A549 (cell line): Measurements from ENCODE around the gene TBC1D16. TPM values are rescaled to one million over a fixed set of nuclear protein-coding genes. Genes with fewer than 3 reads are reported as not detected.
A peak's percentile ranks its signal among the peaks of the same experiment; 100 is the strongest.
"Not testable (repeated sequence)": the region's sequence is repeated elsewhere in the genome, so short reads cannot be mapped to it uniquely, and the experiment has no call there.

Experiments used
- ATAC-seq, 2 experiments: fragments of 200-7000 bp in 1 of 2; fragments of >200 bp in 1 of 2; cut with Nextera tagmentation in 1 of 2; cut with Tn5 transposase in 1 of 2; 3 replicates each; pipeline versions ENCODE4 v1.8.0 to v1.9.1; 2018 to 2020; ENCODE audit warnings: mild to moderate bottlenecking in 1 of 2, moderate library complexity in 1 of 2
- CTCF ChIA-PET: fragments of 300-600 bp; sonication (Branson Sonifier 250); formaldehyde crosslinking; extraction: SDS; loops from one replicate; lab custom pipeline; 2021; ENCODE audit warnings: antibody characterized with exemption, inconsistent platforms; lab: Yijun Ruan, JAX
- POLR2A ChIA-PET: fragments of 350-600 bp; formaldehyde crosslinking; extraction: SDS; loops from one replicate; lab custom pipeline; 2021; ENCODE audit warnings: antibody characterized with exemption, inconsistent platforms; lab: Yijun Ruan, JAX
- DNase-seq, 2 experiments: peaks; one replicate each; pipeline versions ENCODE4 v3.0.0 to v3.0.0-alpha.2; 2011 to 2016; ENCODE audit warnings: low read depth in 1 of 2, low spot score in 1 of 2
- FAIRE-seq: peaks from 2 replicates; lab custom pipeline; 2011; peaks lifted over from hg19 to GRCh38; lab: Jason Lieb, UNC
- H3K27ac ChIP-seq, 2 experiments: fragments of >200 bp; sonication (Bioruptor Twin); formaldehyde crosslinking; 3 replicates each; pipeline ENCODE4 v1.5.1; 2016 to 2017
- H3K4me1 ChIP-seq: fragments of >200 bp; sonication (Bioruptor Twin); formaldehyde crosslinking; 3 replicates; pipeline ENCODE4 v1.6.1; 2016
- H3K4me2 ChIP-seq: fragments of >200 bp; sonication (Bioruptor Twin); formaldehyde crosslinking; 3 replicates; pipeline ENCODE4 v1.6.1; 2016
- H3K4me3 ChIP-seq: fragments of >200 bp; sonication (Bioruptor Twin); formaldehyde crosslinking; 3 replicates; pipeline ENCODE4 v1.5.1; 2016
- H3K9me3 ChIP-seq: fragments of >200 bp; sonication (Bioruptor Twin); formaldehyde crosslinking; 3 replicates; pipeline ENCODE4 v1.6.1; 2016
- ATOH8 ChIP-seq: fragments of 250-450 bp; sonication (Bioruptor Pico); IDR thresholded peaks from 2 replicates; pipeline ENCODE4 v1.5.0; 2020; ENCODE audit warnings: low read depth, mild to moderate bottlenecking, moderate library complexity
- BHLHE40 ChIP-seq: IDR thresholded peaks from 2 replicates; pipeline ENCODE4 v1.6.1; 2012; ENCODE audit warnings: low read depth, low read length, inconsistent platforms
- EHF ChIP-seq: fragments of 250-450 bp; sonication (Bioruptor Pico); IDR thresholded peaks from 2 replicates; pipeline ENCODE4 v1.5.0; 2020; ENCODE audit warnings: mild to moderate bottlenecking
- FOXS1 ChIP-seq: fragments of 250-450 bp; sonication (Bioruptor Pico); IDR thresholded peaks from 2 replicates; pipeline ENCODE4 v1.5.0; 2020; ENCODE audit warnings: mild to moderate bottlenecking, moderate library complexity
- HOXB13 ChIP-seq: fragments of 250-450 bp; sonication (Bioruptor Pico); IDR thresholded peaks from 2 replicates; pipeline ENCODE4 v1.5.0; 2020; ENCODE audit warnings: low read depth, mild to moderate bottlenecking, moderate library complexity
- HOXB5 ChIP-seq: fragments of 250-450 bp; sonication (Bioruptor Pico); IDR thresholded peaks from 2 replicates; pipeline ENCODE4 v1.5.0; 2020; ENCODE audit warnings: mild to moderate bottlenecking, moderate library complexity
- JUN ChIP-seq, 2 experiments: fragments of >200 bp; sonication (Bioruptor Twin); formaldehyde crosslinking; IDR thresholded peaks; 2 replicates in 1 of 2; 3 replicates in 1 of 2; pipeline ENCODE4 v1.6.1; 2016 to 2017
- MAFK ChIP-seq: fragments of 450-650 bp; IDR thresholded peaks from 2 replicates; pipeline ENCODE4 v1.6.1; 2014; ENCODE audit not compliant: partially characterized antibody
- MAZ ChIP-seq: fragments of 150-350 bp; IDR thresholded peaks from 2 replicates; pipeline ENCODE4 v1.6.1; 2014; ENCODE audit warnings: antibody characterized with exemption, low read depth, low read length, borderline replicate concordance
- NR3C1 ChIP-seq: fragments of >200 bp; sonication (Bioruptor Twin); formaldehyde crosslinking; IDR thresholded peaks from 3 replicates; pipeline ENCODE4 v1.6.1; 2017
- POLR2AphosphoS2 ChIP-seq: conservative IDR thresholded peaks from 2 replicates; pipeline ENCODE4 v1.6.1; 2012; ENCODE audit warnings: low read length, improper control_type of control experiment, inconsistent platforms
- RARB ChIP-seq: fragments of 250-450 bp; sonication (Bioruptor Pico); IDR thresholded peaks from 2 replicates; pipeline ENCODE4 v1.8.0; 2021; ENCODE audit warnings: mild to moderate bottlenecking, moderate library complexity
- RFX5 ChIP-seq: fragments of 450-650 bp; IDR thresholded peaks from 2 replicates; pipeline ENCODE4 v1.7.1; 2014; ENCODE audit warnings: antibody characterized with exemption, mild to moderate bottlenecking, moderate library complexity
- RNF2 ChIP-seq: fragments of 200-600 bp; sonication (generic); IDR thresholded peaks from 2 replicates; pipeline ENCODE4 v1.6.1; 2016; ENCODE audit warnings: low read depth, mild to moderate bottlenecking, antibody characterized with exemption, moderate library complexity, borderline replicate concordance
- USF2 ChIP-seq: fragments of 450-650 bp; IDR thresholded peaks from 2 replicates; pipeline ENCODE4 v1.6.1; 2014; ENCODE audit warnings: antibody characterized with exemption
- WGBS: methylation state at CpG from one replicate; pipeline ENCODE4 v1.1.6; 2017; ENCODE audit errors: missing lambda C conversion rate; 5-methylcytosine and 5-hydroxymethylcytosine counted together
- polyA plus RNA-seq, 4 experiments: library from polyadenylated mRNA; depleted of rRNA in 3 of 4; stranded (reverse); fragments of >200 nt; fragmentation: RNase III in 1 of 4; extraction: RNeasy Plus Mini Kit Qiagen cat#74134 plus additional on column Dnase treatment in 1 of 4; gene quantifications; 2 replicates in 3 of 4; 3 replicates in 1 of 4; pipeline ENCODE4 v1.2.3, GENCODE V29; 2011 to 2017
- TF ChIP-seq, protein P1 (sequence below): fragments of 150-350 bp; IDR thresholded peaks from 2 replicates; pipeline ENCODE4 v1.6.1; 2014; ENCODE audit warnings: low read depth, mild to moderate bottlenecking, low read length
- TF ChIP-seq, protein P2 (sequence below): fragments of 250-450 bp; sonication (Bioruptor Pico); IDR thresholded peaks from 2 replicates; pipeline ENCODE4 v1.5.0; 2021; ENCODE audit warnings: mild to moderate bottlenecking, moderate library complexity, borderline replicate concordance
- TF ChIP-seq, protein P3 (sequence below): fragments of 200-600 bp; sonication (generic); IDR thresholded peaks from 2 replicates; pipeline ENCODE4 v1.6.1; 2016; ENCODE audit warnings: antibody characterized with exemption, mild to moderate bottlenecking, moderate library complexity

TBC1D16 gene
- polyA plus RNA-seq, 2 of the 4 experiments (the other 2 are of a cell fraction) = 8.9 to 12.5 TPM

DNA sequence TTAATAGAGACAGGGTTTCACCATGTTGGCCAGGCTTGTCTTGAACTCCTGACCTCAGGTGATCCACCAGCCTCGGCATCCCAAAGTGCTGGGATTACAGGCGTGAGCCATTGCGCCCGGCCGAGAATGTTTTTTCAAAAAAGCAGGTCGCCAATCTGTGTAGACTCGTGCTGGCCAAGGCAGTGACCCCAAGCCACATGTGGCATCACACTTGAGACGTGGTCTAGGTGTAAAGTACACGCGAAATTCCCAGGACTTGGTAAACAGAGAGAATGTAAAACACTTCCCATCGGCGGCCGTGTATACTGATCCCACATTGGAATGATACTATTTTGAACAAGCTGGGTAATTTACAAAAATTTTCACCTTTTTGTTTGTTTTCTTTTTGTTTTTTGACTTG, 41.1 kb downstream of the TBC1D16 start:
- POLR2A ChIA-PET = interaction anchor here (1.7 to 4.1 kb wide), 3 partner anchors 155 to 198 kb away, joined by 12 to 38 read pairs (median 22); partner anchors contain the start of genes CBX4 and CBX8
- ATAC-seq = no peak

DNA sequence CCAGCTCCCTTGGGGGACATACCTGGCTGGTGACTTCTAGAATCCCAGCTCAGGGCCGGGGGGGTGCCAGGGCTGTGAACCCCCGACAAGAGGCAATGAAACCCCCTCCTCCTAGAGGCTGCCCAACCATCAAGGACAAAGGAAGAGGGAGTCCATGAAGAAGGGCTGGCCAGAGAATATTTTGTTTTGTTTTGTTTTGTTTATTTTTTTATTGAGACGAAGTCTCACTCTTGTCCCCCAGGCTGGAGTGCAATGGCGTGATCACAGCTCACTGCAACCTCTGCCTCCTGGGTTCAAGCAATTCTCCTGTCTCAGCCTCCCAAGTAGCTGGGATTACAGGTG, 41.5 kb downstream of the TBC1D16 start:
- H3K4me3 ChIP-seq = not testable (repeated sequence)
- 60% methylated on average over 4 of the region's 4 CpGs for WGBS
- H3K4me2 ChIP-seq = peak overlapping the region; percentile 99

More for the DNA sequence above, 41.1 kb downstream of the TBC1D16 start:
- Histone ChIP-seq H3K4me1 (peaks cover 55% of the 10 kb centered on the region), H3K9me3 (no peaks in the 10 kb centered on the region), H3K4me2 (peak overlapping the region; percentile 99; the same call in 1 of the 3 replicates), H3K4me3 (no peak overlapping the region), H3K27ac (peak overlapping the region; percentile 89 to 95; a peak in 5 of 6 replicates)
- no peak for DNase-seq
- CTCF ChIA-PET = interaction anchor here (1.0 to 7.5 kb wide), 14 partner anchors 10 to 272 kb away, joined by 3 to 154 read pairs (median 6); partner anchors contain the start of genes CBX4, CBX8 and GAA
- FAIRE-seq = no peak
- WGBS = 94% methylated on average over 13 of the region's 13 CpGs
- no peak for TF ChIP-seq RNF2
- TF ChIP-seq NR3C1 = no peak
- TF ChIP-seq, protein P1, sequence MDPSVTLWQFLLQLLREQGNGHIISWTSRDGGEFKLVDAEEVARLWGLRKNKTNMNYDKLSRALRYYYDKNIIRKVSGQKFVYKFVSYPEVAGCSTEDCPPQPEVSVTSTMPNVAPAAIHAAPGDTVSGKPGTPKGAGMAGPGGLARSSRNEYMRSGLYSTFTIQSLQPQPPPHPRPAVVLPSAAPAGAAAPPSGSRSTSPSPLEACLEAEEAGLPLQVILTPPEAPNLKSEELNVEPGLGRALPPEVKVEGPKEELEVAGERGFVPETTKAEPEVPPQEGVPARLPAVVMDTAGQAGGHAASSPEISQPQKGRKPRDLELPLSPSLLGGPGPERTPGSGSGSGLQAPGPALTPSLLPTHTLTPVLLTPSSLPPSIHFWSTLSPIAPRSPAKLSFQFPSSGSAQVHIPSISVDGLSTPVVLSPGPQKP = no peak
- no peak for TF ChIP-seq RFX5
- TF ChIP-seq MAFK = no peak
- TF ChIP-seq JUN (IDR thresholded peaks at IDR 0.05) = no peak
- no peak for TF ChIP-seq MAZ
- no peak for TF ChIP-seq FOXS1 (CRISPR knock-in tag)
- TF ChIP-seq ATOH8 (CRISPR knock-in tag) = no peak
- no peak for TF ChIP-seq USF2
- TF ChIP-seq BHLHE40 = no peak
- TF ChIP-seq HOXB5 (CRISPR knock-in tag) = no peak
- no peak for TF ChIP-seq RARB
- TF ChIP-seq HOXB13 (CRISPR knock-in tag) = no peak
- TF ChIP-seq, protein P2, sequence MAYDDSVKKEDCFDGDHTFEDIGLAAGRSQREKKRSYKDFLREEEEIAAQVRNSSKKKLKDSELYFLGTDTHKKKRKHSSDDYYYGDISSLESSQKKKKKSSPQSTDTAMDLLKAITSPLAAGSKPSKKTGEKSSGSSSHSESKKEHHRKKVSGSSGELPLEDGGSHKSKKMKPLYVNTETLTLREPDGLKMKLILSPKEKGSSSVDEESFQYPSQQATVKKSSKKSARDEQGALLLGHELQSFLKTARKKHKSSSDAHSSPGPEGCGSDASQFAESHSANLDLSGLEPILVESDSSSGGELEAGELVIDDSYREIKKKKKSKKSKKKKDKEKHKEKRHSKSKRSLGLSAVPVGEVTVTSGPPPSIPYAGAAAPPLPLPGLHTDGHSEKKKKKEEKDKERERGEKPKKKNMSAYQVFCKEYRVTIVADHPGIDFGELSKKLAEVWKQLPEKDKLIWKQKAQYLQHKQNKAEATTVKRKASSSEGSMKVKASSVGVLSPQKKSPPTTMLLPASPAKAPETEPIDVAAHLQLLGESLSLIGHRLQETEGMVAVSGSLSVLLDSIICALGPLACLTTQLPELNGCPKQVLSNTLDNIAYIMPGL = no peak
- TF ChIP-seq, protein P3, sequence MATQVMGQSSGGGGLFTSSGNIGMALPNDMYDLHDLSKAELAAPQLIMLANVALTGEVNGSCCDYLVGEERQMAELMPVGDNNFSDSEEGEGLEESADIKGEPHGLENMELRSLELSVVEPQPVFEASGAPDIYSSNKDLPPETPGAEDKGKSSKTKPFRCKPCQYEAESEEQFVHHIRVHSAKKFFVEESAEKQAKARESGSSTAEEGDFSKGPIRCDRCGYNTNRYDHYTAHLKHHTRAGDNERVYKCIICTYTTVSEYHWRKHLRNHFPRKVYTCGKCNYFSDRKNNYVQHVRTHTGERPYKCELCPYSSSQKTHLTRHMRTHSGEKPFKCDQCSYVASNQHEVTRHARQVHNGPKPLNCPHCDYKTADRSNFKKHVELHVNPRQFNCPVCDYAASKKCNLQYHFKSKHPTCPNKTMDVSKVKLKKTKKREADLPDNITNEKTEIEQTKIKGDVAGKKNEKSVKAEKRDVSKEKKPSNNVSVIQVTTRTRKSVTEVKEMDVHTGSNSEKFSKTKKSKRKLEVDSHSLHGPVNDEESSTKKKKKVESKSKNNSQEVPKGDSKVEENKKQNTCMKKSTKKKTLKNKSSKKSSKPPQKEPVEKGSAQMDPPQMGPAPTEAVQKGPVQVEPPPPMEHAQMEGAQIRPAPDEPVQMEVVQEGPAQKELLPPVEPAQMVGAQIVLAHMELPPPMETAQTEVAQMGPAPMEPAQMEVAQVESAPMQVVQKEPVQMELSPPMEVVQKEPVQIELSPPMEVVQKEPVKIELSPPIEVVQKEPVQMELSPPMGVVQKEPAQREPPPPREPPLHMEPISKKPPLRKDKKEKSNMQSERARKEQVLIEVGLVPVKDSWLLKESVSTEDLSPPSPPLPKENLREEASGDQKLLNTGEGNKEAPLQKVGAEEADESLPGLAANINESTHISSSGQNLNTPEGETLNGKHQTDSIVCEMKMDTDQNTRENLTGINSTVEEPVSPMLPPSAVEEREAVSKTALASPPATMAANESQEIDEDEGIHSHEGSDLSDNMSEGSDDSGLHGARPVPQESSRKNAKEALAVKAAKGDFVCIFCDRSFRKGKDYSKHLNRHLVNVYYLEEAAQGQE = no peak
- no peak for TF ChIP-seq EHF
- TF ChIP-seq POLR2AphosphoS2 = no peak

More for the DNA sequence above, 41.5 kb downstream of the TBC1D16 start:
- H3K4me1 ChIP-seq = peaks cover 58% of the 10 kb centered on the region
- peak overlapping the region; percentile 89 to 95 for H3K27ac ChIP-seq
- ATAC-seq, DNase-seq, FAIRE-seq, H3K9me3 ChIP-seq: not testable (repeated sequence)
- POLR2A ChIA-PET = interaction anchor here (1.1 to 4.1 kb wide), 6 partner anchors 149 to 199 kb away, joined by 3 to 38 read pairs (median 12); partner anchors contain the start of genes CBX4 and CBX8
- CTCF ChIA-PET = interaction anchor here (1.0 to 7.5 kb wide), 17 partner anchors 10 to 271 kb away, joined by 3 to 154 read pairs (median 5); partner anchors contain the start of genes CBX4, CBX8 and GAA
